WERI-Rb-1 (cell line): ENCODE data around the gene FAM83E.
A peak's percentile ranks its signal among the peaks of the same experiment; 100 is the strongest.
"Not testable (repeated sequence)": the region's sequence is repeated elsewhere in the genome, so short reads cannot be mapped to it uniquely, and the experiment has no call there.

Source experiments
- DNase-seq: peaks from one replicate; pipeline ENCODE4 v3.0.0-alpha.2; 2020
- H3K27ac ChIP-seq: fragments of 250-450 bp; sonication (Bioruptor Pico); 2 replicates; pipeline ENCODE4 v1.5.1; 2020; ENCODE audit warnings: mild to moderate bottlenecking, moderate library complexity
- H3K27me3 ChIP-seq: fragments of 250-450 bp; sonication (Bioruptor Pico); 2 replicates; pipeline ENCODE4 v1.5.1; 2021; ENCODE audit warnings: mild to moderate bottlenecking, low read depth, moderate library complexity; ENCODE audit not compliant: insufficient read depth, severe bottlenecking
- H3K36me3 ChIP-seq: fragments of 250-450 bp; sonication (Bioruptor Pico); 2 replicates; pipeline ENCODE4 v1.5.1; 2020; ENCODE audit warnings: mild to moderate bottlenecking, moderate library complexity
- H3K4me3 ChIP-seq: 2 replicates; pipeline ENCODE4 v1.5.1; 2011; ENCODE audit warnings: low read depth, mild to moderate bottlenecking, control low read depth, low read length
- H3K9me3 ChIP-seq: fragments of 250-450 bp; sonication (Bioruptor Pico); 2 replicates; pipeline ENCODE4 v1.5.1; 2021; ENCODE audit warnings: mild to moderate bottlenecking, moderate library complexity; ENCODE audit not compliant: severe bottlenecking
- CTCF ChIP-seq: IDR thresholded peaks from 2 replicates; pipeline ENCODE4 v1.5.1; 2011; ENCODE audit warnings: low read depth, mild to moderate bottlenecking, control low read depth, inconsistent platforms, low read length

Gene FAM83E

GRCh38 chr19:48635263-48635965 lies 20.5 kb upstream of the FAM83E start:
- Histone ChIP-seq H3K4me3 (peak overlapping the region; percentile 42), H3K9me3 (no peaks in the 10 kb centered on the region), H3K27me3 (no peaks in the 10 kb centered on the region), H3K36me3 (peaks cover 17% of the 10 kb centered on the region), H3K27ac (peak overlapping the region; percentile 68)
- peak; percentile 67 for DNase-seq
- TF ChIP-seq CTCF = no peak

GRCh38 chr19:48634424-48635262 lies 19.8 kb upstream of the FAM83E start:
- peak overlapping the region; percentile 38 for H3K4me3 ChIP-seq
- TF ChIP-seq CTCF = no peak
- peaks cover 25% of the 10 kb centered on the region for H3K36me3 ChIP-seq
- H3K27ac ChIP-seq = peak overlapping the region; percentile 68
- peak; percentile 98 for DNase-seq
- no peaks in the 10 kb centered on the region for H3K27me3 ChIP-seq
- H3K9me3 ChIP-seq = no peaks in the 10 kb centered on the region

GRCh38 chr19:48634036-48634342 lies 19.1 kb upstream of the FAM83E start:
- Histone ChIP-seq H3K4me3 (peak overlapping the region; percentile 38), H3K9me3 (no peaks in the 10 kb centered on the region), H3K27me3 (no peaks in the 10 kb centered on the region), H3K36me3 (peaks cover 29% of the 10 kb centered on the region), H3K27ac (peak overlapping the region; percentile 43)
- TF ChIP-seq CTCF = no peak
- no peak for DNase-seq

- DNase-seq = peak; percentile 87
- Histone ChIP-seq H3K36me3 (peaks cover 33% of the 10 kb centered on the region), H3K27ac (peak overlapping the region; percentile 43), H3K9me3 (no peaks in the 10 kb centered on the region), H3K27me3 (no peaks in the 10 kb centered on the region), H3K4me3 (peak overlapping the region; percentile 38)
- no peak for TF ChIP-seq CTCF
Measured at GRCh38 chr19:48633148-48634035, 18.5 kb upstream of the FAM83E start.

- Histone ChIP-seq H3K27ac (peak overlapping the region; percentile 43), H3K9me3 (no peaks in the 10 kb centered on the region), H3K27me3 (no peaks in the 10 kb centered on the region), H3K4me3 (no peak overlapping the region), H3K36me3 (peaks cover 33% of the 10 kb centered on the region)
- DNase-seq = no peak
- TF ChIP-seq CTCF = no peak
Measured at GRCh38 chr19:48632692-48633147, 17.8 kb upstream of the FAM83E start.

GRCh38 chr19:48632286-48632685 lies 17.4 kb upstream of the FAM83E start:
- Histone ChIP-seq H3K27ac (peak overlapping the region; percentile 43), H3K36me3 (peaks cover 33% of the 10 kb centered on the region)
- H3K4me3 ChIP-seq, H3K9me3 ChIP-seq, H3K27me3 ChIP-seq, DNase-seq: not testable (repeated sequence)
